OCI-LY7 (cell line): ENCODE results near the gene ELOF1. TPM values are rescaled to one million over a fixed set of nuclear protein-coding genes. Genes with fewer than 3 reads are reported as not detected.
"Not testable (repeated sequence)": the region's sequence is repeated elsewhere in the genome, so short reads cannot be mapped to it uniquely, and the experiment has no call there.

Experiments used
- Bru-seq: library from RNA; stranded (reverse); fragments of 400-500 nt; gene quantifications from one replicate; lab custom pipeline; 2021; lab: Mats Ljungman, UMichigan
- BruChase-seq, 2 experiments: library from RNA; stranded (reverse); fragments of 400-500 nt; gene quantifications; one replicate each; lab custom pipeline; 2021; lab: Mats Ljungman, UMichigan
- BruUV-seq: library from RNA; stranded (reverse); fragments of 400-500 nt; replicated peaks from 2 replicates; lab custom pipeline; 2021; lab: Mats Ljungman, UMichigan
- CTCF ChIA-PET: fragments of 300-600 bp; sonication (Branson Sonifier 250); formaldehyde crosslinking; loops from one replicate; lab custom pipeline; 2022; ENCODE audit warnings: antibody characterized with exemption; ENCODE audit not compliant: unreplicated experiment; lab: Charles Lee
- POLR2A ChIA-PET: fragments of 300-600 bp; sonication (Branson Sonifier 250); formaldehyde crosslinking; loops from one replicate; lab custom pipeline; 2022; ENCODE audit warnings: antibody characterized with exemption; lab: Charles Lee
- DNase-seq: peaks from one replicate; pipeline ENCODE4 v3.0.0-alpha.2; 2015; ENCODE audit warnings: low spot score
- H2AFZ ChIP-seq: fragments of 200-600 bp; sonication (generic), shearing (Covaris generic); 2 replicates; pipeline ENCODE4 v1.6.1; 2014; ENCODE audit warnings: mild to moderate bottlenecking, antibody characterized with exemption, low read length, moderate library complexity
- H3K27ac ChIP-seq: fragments of 200-600 bp; sonication (generic); 2 replicates; pipeline ENCODE4 v1.5.1; 2014; ENCODE audit warnings: mixed run types, low read depth, mild to moderate bottlenecking, moderate library complexity, low read length, inconsistent platforms; ENCODE audit not compliant: poor library complexity, severe bottlenecking
- H3K36me3 ChIP-seq: fragments of 200-600 bp; sonication (generic); 2 replicates; pipeline ENCODE4 v1.6.1; 2014; ENCODE audit warnings: mild to moderate bottlenecking, antibody characterized with exemption, low read length, moderate library complexity, mixed read lengths; ENCODE audit not compliant: insufficient read depth
- H3K4me1 ChIP-seq: fragments of 200-600 bp; sonication (generic); 2 replicates; pipeline ENCODE4 v1.5.1; 2014; ENCODE audit warnings: mild to moderate bottlenecking, low read length; ENCODE audit not compliant: insufficient read depth, poor library complexity, severe bottlenecking
- H3K4me2 ChIP-seq: fragments of 200-600 bp; sonication (generic); 2 replicates; pipeline ENCODE4 v1.6.1; 2014; ENCODE audit warnings: mild to moderate bottlenecking, low read length
- H3K4me3 ChIP-seq: fragments of 200-600 bp; sonication (generic); 2 replicates; pipeline ENCODE4 v1.5.1; 2014; ENCODE audit warnings: mild to moderate bottlenecking, low read depth, low read length; ENCODE audit not compliant: poor library complexity, severe bottlenecking
- H3K79me2 ChIP-seq: fragments of 200-600 bp; sonication (generic); 2 replicates; pipeline ENCODE4 v1.6.1; 2016; ENCODE audit warnings: low read depth, mild to moderate bottlenecking, low read length, moderate library complexity, mixed read lengths; ENCODE audit not compliant: insufficient read depth
- H3K9me2 ChIP-seq: fragments of 200-600 bp; sonication (generic); 2 replicates; pipeline ENCODE4 v1.6.1; 2016; ENCODE audit warnings: mild to moderate bottlenecking, low read length, mixed read lengths; ENCODE audit not compliant: insufficient read depth
- H3K9me3 ChIP-seq: fragments of 200-600 bp; sonication (generic); 2 replicates; pipeline ENCODE4 v1.6.1; 2014; ENCODE audit warnings: mild to moderate bottlenecking, mixed run types, low read length, mixed read lengths
- H4K20me1 ChIP-seq: fragments of 200-600 bp; sonication (generic); 2 replicates; pipeline ENCODE4 v1.6.1; 2014; ENCODE audit warnings: mild to moderate bottlenecking, antibody characterized with exemption, low read length, moderate library complexity, mixed read lengths; ENCODE audit not compliant: insufficient read depth
- CTCF ChIP-seq: fragments of 200-600 bp; sonication (generic); conservative IDR thresholded peaks from 2 replicates; pipeline ENCODE4 v1.5.1; 2014; ENCODE audit warnings: mild to moderate bottlenecking, antibody characterized with exemption, low read length, moderate library complexity, mixed read lengths
- EZH2phosphoT487 ChIP-seq: fragments of 200-600 bp; sonication (generic); IDR thresholded peaks from 2 replicates; pipeline ENCODE4 v1.6.1; 2018; ENCODE audit warnings: low read depth, borderline replicate concordance, mild to moderate bottlenecking, mixed run types, antibody characterized with exemption, low read length, moderate library complexity, mixed read lengths
- intact Hi-C: fragments of 100-400 bp; cut with micrococcal nuclease; formaldehyde crosslinking; loops from one replicate; pipeline ENCODE4 v1.10.0; 2022; ENCODE audit not compliant: unreplicated experiment
- long read RNA-seq: library from polyadenylated mRNA; stranded (forward); transcript quantifications from one replicate; pipeline ENCODE4 v2.0.0, GENCODE V29; 2022
- total RNA-seq, 2 experiments: library from RNA; depleted of rRNA in 1 of 2; stranded (reverse); fragments of >200 nt in 1 of 2; shearing (Covaris generic) in 1 of 2; gene quantifications; 2 replicates each; pipeline ENCODE4 v1.2.3, GENCODE V29; 2014 to 2022

The ELOF1 gene
- total RNA-seq (2014; rRNA removed; shearing (Covaris generic)) (48.9 and 60.5 TPM in 2 replicates), total RNA-seq (2022) (69.0 and 73.2 TPM in 2 replicates), Bru-seq, nascent RNA (percentile 67 among the genes with signal in this experiment), BruChase-seq, experiment 1, labeled RNA remaining after a 6-hour chase (percentile 79 among the genes with signal in this experiment), BruChase-seq, experiment 2, labeled RNA remaining after a 2-hour chase (percentile 79 among the genes with signal in this experiment)
- long read RNA-seq, transcript ELOF1-201 (4 exons, 1,019 nt), result major isoform, 27 of 39 reads
- long read RNA-seq, partial matches to known transcripts, result 8 of 39 reads
- long read RNA-seq, other reads (novel, unspliced or antisense), result 4 of 39 reads

DNA sequence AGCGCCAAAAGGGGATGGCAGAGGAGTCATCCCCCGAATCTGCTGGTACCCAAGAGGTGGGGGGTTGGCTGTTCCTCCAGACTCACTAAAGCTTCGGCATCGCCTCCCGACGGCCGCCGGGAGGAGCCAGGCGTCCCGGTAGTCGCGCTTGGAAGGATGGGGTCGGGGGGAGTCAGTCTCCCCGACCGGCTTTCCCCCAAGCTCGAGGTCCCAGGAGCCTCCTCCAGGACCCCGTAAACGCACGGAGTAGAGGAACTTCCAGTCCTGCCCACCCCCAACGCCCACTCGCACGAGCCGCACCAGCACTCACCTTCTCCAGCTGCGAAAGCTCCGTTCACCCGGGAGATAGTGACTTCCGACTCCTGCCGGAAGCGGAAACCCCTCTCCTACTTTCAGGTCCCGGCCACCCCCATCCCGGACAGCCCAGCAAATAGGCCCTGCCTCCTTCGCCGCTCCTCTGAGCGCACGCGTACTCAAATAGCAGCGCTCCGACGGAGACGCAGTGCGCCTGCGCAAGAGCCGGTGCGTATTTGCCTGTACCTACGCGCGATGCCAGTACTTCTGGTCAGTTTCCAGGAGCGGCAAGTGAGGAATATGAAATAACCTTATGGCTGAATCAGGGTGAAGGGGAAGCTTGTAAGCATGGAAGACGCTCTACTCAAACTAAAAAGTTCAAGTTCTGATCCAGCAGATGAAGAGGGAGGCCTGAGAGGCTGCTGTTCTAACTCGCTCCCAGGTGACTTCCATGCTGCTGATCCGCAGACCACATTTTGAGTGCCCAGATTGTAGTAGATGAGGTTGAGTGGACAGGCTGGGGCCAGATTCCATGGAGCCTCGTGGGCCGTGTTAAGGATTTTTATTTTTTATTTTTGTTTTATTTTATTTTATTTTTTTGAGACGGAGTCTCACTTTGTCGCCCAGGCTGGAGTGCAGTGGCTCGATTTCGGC is at the start of gene ELOF1:
TSS of gene ELOF1 (minus strand) at position 350 of the 948 bp plus-strand sequence. CDS start 4,883 bp downstream, outside the sequence.
- Histone ChIP-seq H4K20me1 (peaks cover 10% of the 10 kb centered on the region; the same call in 1 of the 2 replicates), H3K4me3 (peak within 1 kb of the TSS; percentile 96), H3K9me2 (no peaks in the 10 kb centered on the region), H3K4me1 (peaks cover 56% of the 10 kb centered on the region), H3K4me2 (peak within 1 kb of the TSS; percentile 93), H3K79me2 (peaks cover 46% of the 10 kb centered on the region), H3K36me3 (peaks cover 24% of the 10 kb centered on the region), H2AFZ (peak within 1 kb of the TSS; percentile 37; the same call in 1 of the 2 replicates), H3K27ac (peak within 1 kb of the TSS; percentile 73), H3K9me3 (no peaks in the 10 kb centered on the region)
- TF ChIP-seq EZH2phosphoT487, result no peak
- peak; percentile 55 for TF ChIP-seq CTCF
- intact Hi-C loops, result no loop called here
- POLR2A ChIA-PET, result interaction anchor here (0.6 to 1.2 kb wide), 4 partner anchors 16 to 184 kb away, joined by 3 to 6 read pairs (median 3); partner anchors contain the start of gene SWSAP1
- BruUV-seq, result TSS peak; percentile 97
- CTCF ChIA-PET, result interaction anchor here (0.6 kb wide), 2 partner anchors 27 to 29 kb away, joined by 3 read pairs; no protein-coding TSS in a partner anchor
- DNase-seq, result peak; percentile 99

- H3K79me2 ChIP-seq, result no peaks in the 10 kb centered on the region
- BruUV-seq, result no TSS peak
- H3K4me3 ChIP-seq, result no peak overlapping the region
- no peak for DNase-seq
- no peak overlapping the region for H3K4me2 ChIP-seq
- H3K36me3 ChIP-seq, result peaks cover 19% of the 10 kb centered on the region
- no peaks in the 10 kb centered on the region for H3K4me1 ChIP-seq
- H3K9me3 ChIP-seq, result peaks cover 16% of the 10 kb centered on the region; the same call in 1 of the 2 replicates
- no peak overlapping the region for H3K27ac ChIP-seq
- POLR2A ChIA-PET, result no interaction called here
- intact Hi-C loops, result no loop called here
- TF ChIP-seq CTCF (no peak), EZH2phosphoT487 (no peak)
- H4K20me1 ChIP-seq, result no peaks in the 10 kb centered on the region
- H2AFZ ChIP-seq, result no peak overlapping the region
- CTCF ChIA-PET, result no interaction called here
- H3K9me2 ChIP-seq, result no peaks in the 10 kb centered on the region
Observed at GRCh38 chr19:11606484-11606883, 47.5 kb upstream of the ELOF1 start.

DNA sequence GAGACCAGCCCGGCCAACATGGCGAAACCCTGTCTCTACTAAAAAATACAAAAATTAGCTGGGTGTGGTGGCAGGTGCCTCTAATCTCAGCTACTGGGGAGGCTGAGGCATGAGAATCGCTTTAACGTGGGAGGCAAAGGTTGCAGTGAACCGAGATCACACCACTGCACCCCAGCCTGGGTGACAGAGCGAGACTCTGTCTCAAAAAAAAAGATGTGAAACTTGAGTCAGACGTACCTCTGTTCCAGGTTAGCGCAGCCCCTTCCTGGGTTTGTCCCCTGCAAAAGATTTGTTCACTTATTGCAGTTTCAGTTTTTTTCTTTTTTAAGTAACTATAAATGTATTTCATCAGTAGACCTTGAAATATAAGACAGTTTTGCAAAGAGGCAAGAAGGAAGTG is 40.7 kb upstream of the ELOF1 start:
- H3K9me3 ChIP-seq, H4K20me1 ChIP-seq, H3K9me2 ChIP-seq, H3K27ac ChIP-seq, intact Hi-C loops, BruUV-seq, POLR2A ChIA-PET, H2AFZ ChIP-seq, H3K4me3 ChIP-seq: not testable (repeated sequence)
- H3K36me3 ChIP-seq, result peaks cover 16% of the 10 kb centered on the region
- peak; percentile 27 for DNase-seq
- CTCF ChIA-PET, result interaction anchor here (0.7 kb wide), 1 partner anchor 182 kb away, joined by 3 read pairs; no protein-coding TSS in a partner anchor
- H3K4me2 ChIP-seq, result peak overlapping the region; percentile 100; the same call in 1 of the 2 replicates
- peaks cover 37% of the 10 kb centered on the region for H3K4me1 ChIP-seq
- peaks cover 12% of the 10 kb centered on the region; the same call in 1 of the 2 replicates for H3K79me2 ChIP-seq
